SJCRH30 (cell line): ENCODE measurements around the gene MYO1B. TPM values are rescaled to one million over a fixed set of nuclear protein-coding genes. Genes with fewer than 3 reads are reported as not detected.

Experiments used
- DNase-seq, 2 experiments: peaks; one replicate each; pipeline ENCODE4 v3.0.0-alpha.2; 2015 to 2020
- H3K27ac ChIP-seq: fragments of 250-450 bp; sonication (Bioruptor Pico); 2 replicates; pipeline ENCODE4 v1.5.1; 2020; ENCODE audit warnings: mild to moderate bottlenecking, moderate library complexity
- H3K27me3 ChIP-seq: fragments of 250-450 bp; sonication (Bioruptor Pico); 2 replicates; pipeline ENCODE4 v1.5.1; 2020; ENCODE audit warnings: mild to moderate bottlenecking, moderate library complexity
- H3K36me3 ChIP-seq: fragments of 250-450 bp; sonication (Bioruptor Pico); 2 replicates; pipeline ENCODE4 v1.5.1; 2020; ENCODE audit warnings: mild to moderate bottlenecking, moderate library complexity
- H3K4me1 ChIP-seq: fragments of 250-450 bp; sonication (Bioruptor Pico); 2 replicates; pipeline ENCODE4 v1.5.1; 2020; ENCODE audit warnings: mild to moderate bottlenecking, moderate library complexity
- H3K4me3 ChIP-seq: fragments of 250-450 bp; sonication (Bioruptor Pico); 2 replicates; pipeline ENCODE4 v1.5.1; 2020; ENCODE audit warnings: mild to moderate bottlenecking, moderate library complexity
- H3K9me3 ChIP-seq: fragments of 250-450 bp; sonication (Bioruptor Pico); replicated peaks from 2 replicates; pipeline ENCODE4 v1.5.1; 2020; ENCODE audit warnings: mild to moderate bottlenecking, moderate library complexity
- total RNA-seq: library from RNA; depleted of rRNA; stranded (reverse); fragments of >200 nt; shearing (Covaris generic); gene quantifications from 2 replicates; pipeline ENCODE4 v1.2.3, GENCODE V29; 2014

MYO1B gene
- total RNA-seq, 1 experiment from 2014 or later = 265 TPM

DNA sequence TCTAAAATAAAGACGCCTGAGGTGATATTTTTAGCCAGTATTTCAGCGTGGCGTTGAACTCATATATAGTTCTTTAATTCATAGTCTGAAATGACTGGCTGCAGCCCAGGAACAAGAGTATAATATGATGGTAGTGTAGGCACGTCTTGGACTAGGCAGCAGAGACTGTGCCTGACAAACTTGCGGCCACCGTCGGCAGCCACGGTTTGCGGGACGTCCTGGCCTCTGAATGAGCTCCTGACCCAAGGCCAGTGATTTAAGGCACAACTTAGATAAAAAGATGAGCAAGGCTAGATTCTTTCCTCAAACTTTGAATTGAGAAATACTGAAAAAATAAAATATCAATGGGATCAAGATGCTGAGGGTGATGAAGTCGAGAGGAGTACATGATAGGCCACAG is 40.0 kb downstream of the MYO1B start:
- Histone ChIP-seq H3K4me3 (no peak overlapping the region), H3K27me3 (no peaks in the 10 kb centered on the region), H3K4me1 (no peaks in the 10 kb centered on the region), H3K9me3 (no peaks in the 10 kb centered on the region), H3K27ac (no peak overlapping the region), H3K36me3 (peaks cover 38% of the 10 kb centered on the region)
- no peak for DNase-seq

DNA sequence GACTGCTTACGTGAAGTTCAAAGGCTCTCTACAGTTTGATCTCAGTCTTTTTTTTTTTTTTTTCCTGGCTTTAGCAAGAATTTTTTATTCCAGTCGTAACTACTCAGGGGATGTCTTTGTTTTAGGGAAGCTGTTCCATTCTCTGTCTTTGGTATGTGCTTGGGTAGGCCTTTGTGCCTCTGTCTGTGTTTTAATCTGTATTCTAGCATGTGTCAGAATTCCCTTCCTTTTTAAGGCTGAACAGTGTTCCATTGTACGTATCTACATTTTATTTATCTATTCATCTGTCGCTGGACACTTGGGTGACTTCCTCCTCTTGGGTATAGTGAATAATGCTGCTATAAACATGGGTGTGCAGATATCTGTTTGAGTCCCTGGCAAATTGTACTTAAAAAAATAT is 42.6 kb downstream of the MYO1B start:
- no peak for DNase-seq
- no peak overlapping the region for H3K4me3 ChIP-seq
- H3K9me3 ChIP-seq = no peaks in the 10 kb centered on the region
- no peaks in the 10 kb centered on the region for H3K27me3 ChIP-seq
- peaks cover 27% of the 10 kb centered on the region for H3K36me3 ChIP-seq
- H3K4me1 ChIP-seq = no peaks in the 10 kb centered on the region
- no peak overlapping the region for H3K27ac ChIP-seq

DNA sequence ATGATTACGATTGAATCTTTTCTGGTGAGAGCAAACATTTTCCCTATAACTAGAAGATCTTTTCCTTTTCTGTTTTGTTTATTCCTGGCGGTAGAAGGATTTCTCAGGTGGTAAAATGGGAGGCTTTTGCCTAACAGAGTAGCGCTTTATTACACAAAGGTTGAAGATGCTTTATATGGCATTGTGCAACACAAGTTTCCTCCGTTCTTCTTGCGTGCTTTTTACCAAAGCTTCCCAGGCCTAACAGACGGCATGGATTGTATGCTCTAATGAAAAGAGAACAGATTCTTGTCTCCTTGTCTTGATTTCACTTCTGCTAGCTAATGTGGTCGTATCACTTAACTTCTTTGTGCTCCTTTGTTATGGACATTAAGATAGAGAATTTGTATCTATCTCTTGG is 43.8 kb downstream of the MYO1B start:
- Histone ChIP-seq H3K36me3 (peaks cover 15% of the 10 kb centered on the region), H3K4me1 (no peaks in the 10 kb centered on the region), H3K27ac (no peak overlapping the region), H3K27me3 (no peaks in the 10 kb centered on the region), H3K4me3 (no peak overlapping the region), H3K9me3 (no peaks in the 10 kb centered on the region)
- no peak for DNase-seq

DNA sequence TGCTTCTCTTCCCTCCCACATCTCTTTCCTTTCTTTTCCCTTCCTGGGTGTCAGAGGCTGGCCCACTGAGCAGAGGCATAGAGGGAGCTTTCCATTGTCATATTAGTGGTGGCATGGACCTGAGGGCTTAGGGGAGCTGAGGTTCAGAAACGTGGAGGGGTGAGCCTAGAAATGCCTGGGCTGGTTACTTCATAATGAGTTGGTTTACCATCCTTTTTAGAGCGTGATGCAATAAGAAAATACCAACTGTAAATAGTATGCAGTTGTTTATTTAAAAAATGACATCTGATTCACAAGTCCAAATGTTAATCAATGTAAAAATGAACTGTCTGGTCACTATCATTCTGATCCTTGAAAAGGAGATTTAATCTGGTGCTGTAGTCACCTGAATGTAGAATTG is 46.3 kb downstream of the MYO1B start:
- H3K4me3 ChIP-seq = no peak overlapping the region
- H3K27ac ChIP-seq = no peak overlapping the region
- no peaks in the 10 kb centered on the region for H3K27me3 ChIP-seq
- H3K36me3 ChIP-seq = 0 out of 2 replicates have a peak, but pooled peaks cover 5% of the 10 kb centered on the region
- peaks cover 12% of the 10 kb centered on the region for H3K4me1 ChIP-seq
- no peak for DNase-seq
- H3K9me3 ChIP-seq = no peaks in the 10 kb centered on the region

DNA sequence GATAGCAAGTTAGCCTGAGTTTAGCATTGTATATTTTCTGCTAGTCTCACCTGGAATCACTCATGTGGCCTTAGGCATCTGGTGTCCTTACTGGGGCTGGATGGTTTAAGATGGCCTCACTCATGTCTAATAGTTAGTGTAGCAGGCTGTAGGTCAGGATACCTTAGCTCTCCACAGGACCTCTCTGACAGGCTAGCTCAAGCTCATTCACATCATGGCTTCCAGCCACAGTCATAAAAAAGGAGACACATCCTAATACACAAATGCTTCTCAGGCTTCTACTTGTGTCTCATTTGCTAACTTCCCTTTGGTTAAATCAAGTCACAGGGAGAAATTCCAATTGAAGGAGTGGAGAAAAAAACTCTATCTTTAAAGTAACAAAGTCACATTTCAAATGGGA is 47.7 kb downstream of the MYO1B start:
- H3K4me1 ChIP-seq = peaks cover 22% of the 10 kb centered on the region

DNA sequence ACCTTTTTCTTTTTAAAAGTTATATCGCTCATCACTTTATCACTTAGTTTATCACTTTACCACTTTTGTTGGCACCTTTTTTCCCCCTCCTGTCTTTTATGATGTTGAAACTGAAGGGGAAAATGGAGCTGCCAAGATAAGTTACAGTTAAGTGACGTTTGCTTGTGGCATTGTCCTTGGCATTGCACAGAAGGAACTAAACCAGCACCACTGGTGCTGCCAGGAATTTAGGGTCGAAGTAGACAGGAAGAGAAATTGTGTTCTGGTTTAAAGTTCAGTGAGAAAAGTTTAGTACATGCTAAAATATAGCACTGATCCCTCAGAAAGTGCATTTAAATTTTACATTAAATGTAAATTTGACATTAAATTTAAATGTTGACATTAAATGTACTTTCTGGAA is 49.9 kb downstream of the MYO1B start:
- H3K36me3 ChIP-seq = peaks cover 7% of the 10 kb centered on the region; the same call in 1 of the 2 replicates
- H3K27me3 ChIP-seq = no peaks in the 10 kb centered on the region
- DNase-seq = no peak
- H3K27ac ChIP-seq = no peak overlapping the region
- H3K4me1 ChIP-seq = peaks cover 22% of the 10 kb centered on the region
- H3K4me3 ChIP-seq = no peak overlapping the region
- no peaks in the 10 kb centered on the region for H3K9me3 ChIP-seq

More for the DNA sequence above, 47.7 kb downstream of the MYO1B start:
- 0 out of 2 replicates have a peak, but pooled peaks cover 8% of the 10 kb centered on the region for H3K36me3 ChIP-seq
- no peak for DNase-seq
- H3K27me3 ChIP-seq = no peaks in the 10 kb centered on the region
- no peak overlapping the region for H3K27ac ChIP-seq
- H3K9me3 ChIP-seq = no peaks in the 10 kb centered on the region
- H3K4me3 ChIP-seq = no peak overlapping the region

DNA sequence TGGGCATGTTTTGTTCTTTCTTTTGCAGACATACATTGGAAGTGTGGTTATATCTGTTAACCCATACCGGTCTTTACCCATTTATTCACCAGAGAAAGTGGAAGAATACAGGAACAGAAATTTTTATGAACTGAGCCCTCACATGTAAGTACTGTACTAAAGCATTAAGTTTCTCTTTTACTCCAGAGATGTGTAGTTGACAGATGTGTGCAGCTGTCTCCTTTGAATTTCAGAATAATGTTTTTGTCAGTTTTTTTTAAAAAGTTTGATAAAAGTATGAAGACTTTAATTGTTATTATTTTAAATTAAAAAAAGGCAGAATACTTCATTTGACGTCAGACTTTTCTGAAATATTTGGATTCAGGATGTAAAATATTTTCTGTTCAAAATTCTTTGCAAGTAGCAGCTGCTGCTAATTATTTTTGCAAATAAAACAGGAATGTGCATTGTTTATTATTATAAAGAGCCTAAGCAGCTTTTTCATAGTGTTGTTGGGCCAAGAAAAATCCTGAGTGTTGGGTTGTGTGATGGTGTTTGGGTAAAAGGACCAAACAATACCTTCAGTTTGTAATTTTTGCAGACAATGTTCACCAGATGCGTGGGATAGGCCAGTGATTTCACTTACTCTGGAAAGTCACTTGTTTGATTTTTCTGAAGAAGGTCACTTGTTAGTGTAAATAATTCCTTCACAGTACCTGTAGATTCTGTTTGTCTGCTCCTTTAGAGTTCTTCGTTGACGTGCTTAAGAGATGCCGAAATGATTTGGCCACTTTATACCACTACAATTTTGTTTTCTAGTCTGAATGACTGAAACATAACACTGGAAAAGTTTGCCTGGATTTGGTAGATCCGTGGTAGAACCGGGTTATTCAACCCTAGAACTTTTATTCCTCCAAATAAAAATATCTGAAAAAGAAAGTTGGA is 51.1 kb downstream of the MYO1B start:
- peak overlapping the region; percentile 28; the same call in 1 of the 2 replicates for H3K27ac ChIP-seq
- DNase-seq = peak in 1 of 2 experiments; percentile 63
- H3K4me3 ChIP-seq = no peak overlapping the region
- H3K9me3 ChIP-seq = no peaks in the 10 kb centered on the region
- H3K27me3 ChIP-seq = no peaks in the 10 kb centered on the region
- peaks cover 22% of the 10 kb centered on the region for H3K4me1 ChIP-seq
- H3K36me3 ChIP-seq = peaks cover 10% of the 10 kb centered on the region

DNA sequence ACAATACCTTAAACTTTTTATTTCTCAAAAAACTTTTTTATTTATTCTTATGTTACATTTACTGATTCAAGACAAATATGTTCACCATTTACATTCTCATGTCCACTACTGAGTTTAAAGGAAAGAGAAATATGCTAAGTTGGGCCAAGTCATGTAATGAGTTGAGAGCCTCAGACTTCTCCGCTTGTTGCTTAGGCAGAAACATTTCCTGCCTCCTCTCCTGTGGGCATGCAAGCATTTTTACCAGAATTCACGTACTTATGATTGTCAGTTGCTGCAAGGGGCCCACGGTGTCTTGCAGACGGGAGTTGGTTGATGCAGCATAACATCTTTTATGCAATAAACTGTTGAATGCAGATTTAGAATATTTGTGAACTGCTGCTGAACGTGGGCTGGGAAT is 51.8 kb downstream of the MYO1B start:
- no peaks in the 10 kb centered on the region for H3K27me3 ChIP-seq
- peaks cover 10% of the 10 kb centered on the region for H3K36me3 ChIP-seq
- peaks cover 22% of the 10 kb centered on the region for H3K4me1 ChIP-seq
- H3K9me3 ChIP-seq = no peaks in the 10 kb centered on the region
- H3K4me3 ChIP-seq = no peak overlapping the region
- no peak for DNase-seq
- H3K27ac ChIP-seq = no peak overlapping the region; the same call in 1 of the 2 replicates

DNA sequence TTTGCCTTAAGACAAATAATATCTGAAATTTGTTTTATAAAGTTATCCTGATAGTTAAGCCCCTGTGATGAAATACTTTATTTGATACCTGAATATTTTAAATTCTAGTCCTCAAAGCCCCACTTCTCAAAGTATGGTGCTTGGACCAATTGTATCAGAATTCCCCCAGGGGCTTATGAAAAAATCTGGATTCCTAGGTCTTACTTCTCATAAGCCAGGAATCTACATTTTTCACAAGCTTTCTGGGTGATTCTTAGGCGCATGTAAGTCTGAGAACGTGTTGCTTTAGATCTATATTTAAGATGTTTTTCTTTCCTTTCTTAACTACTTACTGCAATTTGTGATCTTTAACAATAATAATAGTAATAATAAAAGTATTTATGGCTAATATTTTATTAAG is 53.1 kb downstream of the MYO1B start:
- Histone ChIP-seq H3K9me3 (no peaks in the 10 kb centered on the region), H3K27ac (no peak overlapping the region), H3K4me1 (peaks cover 32% of the 10 kb centered on the region), H3K36me3 (peaks cover 10% of the 10 kb centered on the region), H3K4me3 (no peak overlapping the region), H3K27me3 (no peaks in the 10 kb centered on the region)
- DNase-seq = no peak

DNA sequence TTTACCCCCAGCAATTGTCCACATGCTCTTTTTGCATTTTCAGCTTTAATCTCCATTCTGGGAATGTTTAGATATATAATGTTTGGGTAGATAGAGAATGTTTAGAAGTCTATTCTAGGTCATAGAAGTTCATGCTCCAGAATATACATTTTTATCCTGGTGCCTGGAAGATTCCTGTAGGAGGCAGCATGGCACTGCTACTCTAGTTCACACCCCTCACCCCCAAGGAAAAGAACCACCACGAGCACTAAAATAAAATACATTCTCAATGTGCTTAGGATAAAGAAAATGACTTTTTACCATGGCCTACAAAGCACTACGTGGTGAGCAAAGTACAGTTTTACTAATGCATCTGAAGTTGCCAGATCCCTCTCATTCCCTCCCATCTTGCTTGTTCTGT is 53.8 kb downstream of the MYO1B start:
- no peak overlapping the region for H3K4me3 ChIP-seq
- DNase-seq = no peak
- no peak overlapping the region for H3K27ac ChIP-seq
- no peaks in the 10 kb centered on the region for H3K9me3 ChIP-seq
- H3K4me1 ChIP-seq = peaks cover 39% of the 10 kb centered on the region
- H3K27me3 ChIP-seq = no peaks in the 10 kb centered on the region
- H3K36me3 ChIP-seq = peaks cover 10% of the 10 kb centered on the region

DNA sequence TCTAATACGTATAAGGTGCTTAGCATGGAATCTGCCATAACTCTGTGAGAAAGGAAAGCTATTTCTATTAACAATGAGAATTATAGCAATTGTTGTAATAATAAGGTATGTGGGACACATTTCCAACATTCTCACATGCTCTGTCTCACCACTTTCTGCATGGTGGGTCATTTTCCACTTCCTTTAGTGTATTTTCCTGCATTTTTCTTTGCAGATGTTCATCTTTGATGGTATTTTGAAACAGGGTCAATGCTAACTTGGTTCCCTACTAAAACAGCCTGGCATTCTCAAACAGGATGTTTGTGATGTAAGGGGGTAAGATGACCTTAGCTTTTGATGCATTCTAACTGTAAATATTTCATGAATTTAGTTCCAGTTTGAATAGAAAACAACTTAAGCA is 54.7 kb downstream of the MYO1B start:
- Histone ChIP-seq H3K9me3 (no peaks in the 10 kb centered on the region), H3K36me3 (peaks cover 10% of the 10 kb centered on the region), H3K27me3 (no peaks in the 10 kb centered on the region), H3K27ac (no peak overlapping the region), H3K4me3 (no peak overlapping the region), H3K4me1 (peaks cover 40% of the 10 kb centered on the region)
- no peak for DNase-seq

DNA sequence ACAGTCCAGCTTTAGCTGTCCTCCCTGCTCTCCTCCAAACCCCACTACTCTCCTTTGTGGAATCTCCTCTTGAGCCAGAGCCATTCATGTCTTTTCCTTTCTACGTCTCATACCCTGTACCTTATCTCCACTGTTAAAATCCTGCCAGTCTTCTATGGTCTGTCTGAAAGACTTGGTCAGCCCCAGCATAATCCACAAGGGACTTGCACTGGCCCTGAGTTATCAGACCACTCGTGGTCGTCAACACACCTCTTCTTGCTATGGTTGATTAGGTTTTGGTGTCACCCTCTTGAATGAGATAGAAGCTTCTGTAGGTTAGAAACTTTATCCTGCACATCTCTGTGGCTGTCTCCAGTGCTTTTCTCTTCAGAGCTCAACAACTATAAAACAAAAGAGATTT is 56.8 kb downstream of the MYO1B start:
- peaks cover 23% of the 10 kb centered on the region for H3K4me1 ChIP-seq
- no peak overlapping the region for H3K27ac ChIP-seq
- H3K9me3 ChIP-seq = no peaks in the 10 kb centered on the region
- DNase-seq = no peak
- H3K27me3 ChIP-seq = no peaks in the 10 kb centered on the region
- peaks cover 7% of the 10 kb centered on the region for H3K36me3 ChIP-seq
- H3K4me3 ChIP-seq = no peak overlapping the region

DNA sequence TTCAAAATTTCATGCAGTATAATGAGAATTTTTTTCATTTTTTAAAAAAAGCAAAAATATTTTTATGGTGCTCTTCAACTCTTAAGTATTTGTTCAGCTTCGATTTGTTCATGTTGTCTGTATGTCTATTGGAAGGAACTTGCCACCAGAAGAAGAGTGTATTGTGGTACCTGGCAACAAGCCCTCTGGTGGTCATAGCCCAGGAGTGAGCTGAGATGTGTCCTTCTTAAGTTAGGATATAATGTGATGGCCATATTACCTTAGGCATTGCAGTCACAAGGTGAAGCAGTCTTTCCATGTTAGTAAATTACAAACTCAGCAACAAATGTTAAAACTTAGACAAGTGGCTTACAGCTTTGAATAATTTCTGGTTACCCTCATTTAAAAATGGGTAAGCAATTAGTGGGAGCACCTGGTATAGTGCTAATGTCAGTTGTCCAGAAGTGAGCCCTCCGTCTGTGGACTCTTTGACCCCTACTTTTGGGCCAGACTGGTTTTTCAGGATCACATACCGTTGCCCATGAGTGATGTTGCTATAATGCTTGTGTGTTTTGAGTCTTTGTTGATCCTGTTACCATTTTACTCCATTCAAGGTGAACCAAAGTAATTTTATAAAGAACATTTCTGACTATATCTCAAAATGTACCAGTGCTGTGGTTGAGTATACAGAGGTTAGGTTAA is 57.4 kb downstream of the MYO1B start:
- H3K27ac ChIP-seq = no peak overlapping the region
- DNase-seq = peak in 1 of 2 experiments; percentile 57

DNA sequence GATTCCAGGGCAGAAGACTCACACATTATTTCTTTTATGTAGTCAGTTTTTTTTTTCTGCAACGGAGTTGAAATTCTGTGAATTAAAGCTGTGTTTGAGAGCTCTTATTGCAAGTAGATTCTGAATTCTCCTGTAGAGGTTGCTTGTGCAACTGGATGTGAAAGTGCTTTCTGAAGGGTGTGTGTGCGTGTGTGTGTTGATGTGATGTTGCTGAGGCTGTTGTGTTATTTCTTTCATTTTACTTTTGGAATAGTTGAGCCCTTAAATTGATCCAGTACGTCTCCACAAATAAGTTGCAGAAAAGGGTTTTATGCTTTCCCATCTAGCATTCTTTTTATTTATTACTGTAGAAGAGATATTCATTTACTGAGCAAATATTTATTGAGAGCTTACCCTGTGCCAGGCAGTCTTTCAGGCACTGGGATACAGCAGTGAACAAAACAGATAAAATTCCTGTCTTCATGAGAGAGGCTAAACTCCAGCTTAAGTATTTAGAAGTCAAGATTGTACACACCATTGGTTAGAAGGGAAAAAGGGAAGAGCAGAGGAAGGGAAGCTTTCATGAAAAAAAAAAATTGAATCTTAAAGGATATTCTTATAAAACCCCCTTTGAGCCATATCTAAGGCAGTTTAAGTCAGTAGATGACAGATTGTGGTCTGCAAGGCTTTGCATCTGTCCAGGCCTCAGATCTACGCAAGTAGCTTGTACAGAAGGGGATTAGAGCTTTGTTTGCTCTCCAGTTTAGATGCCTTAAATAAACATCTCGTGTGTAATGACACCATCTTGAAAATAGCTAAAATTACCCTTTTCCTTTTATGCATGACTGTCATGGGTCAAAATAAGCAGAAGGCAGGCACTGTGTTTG is 58.2 kb downstream of the MYO1B start:
- Histone ChIP-seq H3K9me3 (no peaks in the 10 kb centered on the region), H3K4me3 (no peak overlapping the region), H3K27ac (no peak overlapping the region), H3K36me3 (peaks cover 7% of the 10 kb centered on the region), H3K27me3 (no peaks in the 10 kb centered on the region), H3K4me1 (peaks cover 18% of the 10 kb centered on the region)
- DNase-seq = peak; percentile 77 to 85

More for the DNA sequence above, 57.4 kb downstream of the MYO1B start:
- no peaks in the 10 kb centered on the region for H3K9me3 ChIP-seq
- H3K36me3 ChIP-seq = peaks cover 7% of the 10 kb centered on the region
- H3K4me3 ChIP-seq = no peak overlapping the region
- peaks cover 18% of the 10 kb centered on the region for H3K4me1 ChIP-seq
- no peaks in the 10 kb centered on the region for H3K27me3 ChIP-seq
